Measurements from ENCODE around the gene MAS1.

GRCh38 chr6:159887146-159887545, 3.6 kb upstream of the MAS1 start:
- TF ChIP-seq CTCF (IDR thresholded peaks at IDR 0.05) (no peak), POLR2A (IDR thresholded peaks at IDR 0.05) (no peak)
